ENCODE results near the gene CTTNBP2.

CTTNBP2 gene

GRCh38 chr7:117669818-117670217, 203.4 kb downstream of the CTTNBP2 start:
- Histone ChIP-seq H3K9ac (ENCODE audit: low read depth, low read length) (no peak overlapping the region), H3K36me3 (ENCODE audit: insufficient read depth, low read length) (no peaks in the 10 kb centered on the region), H3K27ac (ENCODE audit: low read depth, low read length) (no peak overlapping the region), H3K9me3 (ENCODE audit: insufficient read depth, low read depth, low read length) (no peaks in the 10 kb centered on the region), H3K27me3 (ENCODE audit: insufficient read depth, low read length) (no peaks in the 10 kb centered on the region), H3K4me3 (ENCODE audit: low read length) (no peak overlapping the region), H3K4me1 (ENCODE audit: insufficient read depth, low read length) (peaks cover 33% of the 10 kb centered on the region)
- 88% methylated on average over 2 of the region's 4 CpGs for WGBS

- WGBS: 90% methylated on average over 2 of the region's 2 CpGs
- Histone ChIP-seq H3K4me1 (ENCODE audit: insufficient read depth, low read length) (peaks cover 18% of the 10 kb centered on the region), H3K36me3 (ENCODE audit: insufficient read depth, low read length) (no peaks in the 10 kb centered on the region), H3K27me3 (ENCODE audit: insufficient read depth, low read length) (no peaks in the 10 kb centered on the region), H3K27ac (ENCODE audit: low read depth, low read length) (no peak overlapping the region), H3K9ac (ENCODE audit: low read depth, low read length) (no peak overlapping the region), H3K4me3 (ENCODE audit: low read length) (no peak overlapping the region), H3K9me3 (ENCODE audit: insufficient read depth, low read depth, low read length) (no peaks in the 10 kb centered on the region)
Measured at GRCh38 chr7:117667456-117667855, 205.8 kb downstream of the CTTNBP2 start.

GRCh38 chr7:117666689-117667088, 206.6 kb downstream of the CTTNBP2 start:
- Histone ChIP-seq H3K4me3 (ENCODE audit: low read length) (no peak overlapping the region), H3K27ac (ENCODE audit: low read depth, low read length) (no peak overlapping the region), H3K27me3 (ENCODE audit: insufficient read depth, low read length) (no peaks in the 10 kb centered on the region), H3K9ac (ENCODE audit: low read depth, low read length) (no peak overlapping the region), H3K4me1 (ENCODE audit: insufficient read depth, low read length) (peaks cover 10% of the 10 kb centered on the region), H3K9me3 (ENCODE audit: insufficient read depth, low read depth, low read length) (no peaks in the 10 kb centered on the region), H3K36me3 (ENCODE audit: insufficient read depth, low read length) (no peaks in the 10 kb centered on the region)
- 96% methylated on average over 6 of the region's 6 CpGs for WGBS

- no peak overlapping the region for H3K27ac ChIP-seq (ENCODE audit: low read depth, low read length)
- H3K4me3 ChIP-seq (ENCODE audit: low read length): no peak overlapping the region
- H3K36me3 ChIP-seq (ENCODE audit: insufficient read depth, low read length): no peaks in the 10 kb centered on the region
- H3K4me1 ChIP-seq (ENCODE audit: insufficient read depth, low read length): 0 out of 2 replicates have a peak, but pooled peaks cover 4% of the 10 kb centered on the region
- 93% methylated on average over 1 of the region's 1 CpG for WGBS
- no peaks in the 10 kb centered on the region for H3K27me3 ChIP-seq (ENCODE audit: insufficient read depth, low read length)
- no peak overlapping the region for H3K9ac ChIP-seq (ENCODE audit: low read depth, low read length)
- no peaks in the 10 kb centered on the region for H3K9me3 ChIP-seq (ENCODE audit: insufficient read depth, low read depth, low read length)
Measured at GRCh38 chr7:117666031-117666430, 207.2 kb downstream of the CTTNBP2 start.

GRCh38 chr7:117665368-117665767, 207.9 kb downstream of the CTTNBP2 start:
- Histone ChIP-seq H3K27me3 (ENCODE audit: insufficient read depth, low read length) (no peaks in the 10 kb centered on the region), H3K4me1 (ENCODE audit: insufficient read depth, low read length) (0 out of 2 replicates have a peak, but pooled peaks cover under 1% of the 10 kb centered on the region), H3K9me3 (ENCODE audit: insufficient read depth, low read depth, low read length) (no peaks in the 10 kb centered on the region), H3K9ac (ENCODE audit: low read depth, low read length) (no peak overlapping the region), H3K4me3 (ENCODE audit: low read length) (no peak overlapping the region), H3K27ac (ENCODE audit: low read depth, low read length) (no peak overlapping the region), H3K36me3 (ENCODE audit: insufficient read depth, low read length) (no peaks in the 10 kb centered on the region)

GRCh38 chr7:117664047-117664446, 209.2 kb downstream of the CTTNBP2 start:
- Histone ChIP-seq H3K27ac (ENCODE audit: low read depth, low read length) (no peak overlapping the region), H3K36me3 (ENCODE audit: insufficient read depth, low read length) (no peaks in the 10 kb centered on the region), H3K27me3 (ENCODE audit: insufficient read depth, low read length) (no peaks in the 10 kb centered on the region), H3K9ac (ENCODE audit: low read depth, low read length) (no peak overlapping the region), H3K4me3 (ENCODE audit: low read length) (no peak overlapping the region), H3K4me1 (ENCODE audit: insufficient read depth, low read length) (no peaks in the 10 kb centered on the region), H3K9me3 (ENCODE audit: insufficient read depth, low read depth, low read length) (no peaks in the 10 kb centered on the region)
- WGBS: 100% methylated on average over 3 of the region's 3 CpGs

- H3K27ac ChIP-seq (ENCODE audit: low read depth, low read length): no peak overlapping the region
- no peaks in the 10 kb centered on the region for H3K27me3 ChIP-seq (ENCODE audit: insufficient read depth, low read length)
- no peaks in the 10 kb centered on the region for H3K36me3 ChIP-seq (ENCODE audit: insufficient read depth, low read length)
- H3K4me1 ChIP-seq (ENCODE audit: insufficient read depth, low read length): no peaks in the 10 kb centered on the region
- H3K9ac ChIP-seq (ENCODE audit: low read depth, low read length): no peak overlapping the region
- WGBS: 95% methylated on average over 2 of the region's 2 CpGs
- H3K9me3 ChIP-seq (ENCODE audit: insufficient read depth, low read depth, low read length): no peaks in the 10 kb centered on the region
- no peak overlapping the region for H3K4me3 ChIP-seq (ENCODE audit: low read length)
Measured at GRCh38 chr7:117661328-117661727, 211.9 kb downstream of the CTTNBP2 start.

Measured in HUES64 (cell line).